ENCODE data around the gene MACROD2.

- TF ChIP-seq ZNF274 (IDR thresholded peaks at IDR 0.05; ENCODE audit: low read length) (no peak), ZNF274 (tag by site-specific recombination; IDR thresholded peaks at IDR 0.05; ENCODE audit: borderline replicate concordance) (no peak), PRDM1 (tag by site-specific recombination; IDR thresholded peaks at IDR 0.05) (no peak), ZNF596 (tag by site-specific recombination; IDR thresholded peaks at IDR 0.05) (no peak), SP2 (tag by site-specific recombination; IDR thresholded peaks at IDR 0.05) (no peak), CTCF (tag by site-specific recombination; IDR thresholded peaks at IDR 0.05) (no peak)
Observed at GRCh38 chr20:15146948-15147347, 1151.6 kb downstream of the MACROD2 start.
